ENCODE data around the gene NAA10. TPM values are rescaled to one million over a fixed set of nuclear protein-coding genes. Genes with fewer than 3 reads are reported as not detected.

NAA10 gene
- total and polyA plus RNA-seq, 2 of the 13 experiments (the other 11 are each of a cell fraction or from before 2014, with no cell fraction given) = 49.2 to 51.7 TPM

DNA sequence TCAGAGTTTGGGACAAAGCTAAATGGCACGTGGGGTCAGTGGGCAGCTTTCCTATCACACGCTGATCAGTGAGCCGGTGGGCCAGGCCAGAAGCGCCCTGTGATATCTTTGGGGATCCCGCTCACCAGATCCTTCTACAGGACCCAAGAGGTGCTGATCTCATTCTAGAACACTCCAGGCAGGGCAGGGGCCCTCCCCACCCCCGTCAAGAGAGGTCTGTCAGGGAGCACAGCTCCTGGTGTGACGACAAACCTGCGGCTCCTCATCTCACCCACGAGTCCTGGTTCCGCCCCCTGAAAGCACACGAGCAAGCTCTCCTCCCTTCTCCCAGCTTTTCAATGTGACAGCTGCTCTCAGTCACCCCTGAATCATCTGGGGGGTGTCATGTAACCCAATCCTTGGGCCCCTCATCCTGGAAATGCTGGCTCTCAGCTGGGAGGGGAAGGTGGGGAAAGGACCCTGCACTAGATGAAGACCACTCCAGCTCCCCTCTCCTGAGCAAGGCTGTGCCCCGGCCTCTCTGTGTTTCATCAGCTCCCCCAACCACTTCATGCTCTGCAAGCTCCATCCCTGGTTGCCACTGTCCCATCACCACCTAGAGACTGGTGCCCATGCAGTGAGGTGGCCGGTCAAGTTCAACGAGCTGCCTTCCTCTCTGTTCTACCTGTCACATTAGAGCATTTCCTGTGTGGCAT is 32.2 kb upstream of the NAA10 start:
- Histone ChIP-seq H3K9ac (ENCODE audit: insufficient read depth, low read depth, low read length) (no peak overlapping the region), H3K27me3 (ENCODE audit: control insufficient read depth in 1 of 2, insufficient read depth in 2 of 2, low read length in 2 of 2) (no peaks in the 10 kb centered on the region; a peak in 1 of 5 replicates), H2AFZ (ENCODE audit: low read length) (no peak overlapping the region), H3K36me3 (replicated peaks in 1 of 2; ENCODE audit: control insufficient read depth in 1 of 2, insufficient read depth in 2 of 2, low read length in 2 of 2) (peaks cover 7 to 41% of the 10 kb centered on the region in 2 experiments; a peak in 4 of 5 replicates), H4K20me1 (ENCODE audit: insufficient read depth, low read length) (peaks cover 48% of the 10 kb centered on the region), H3K79me2 (ENCODE audit: insufficient read depth, low read length) (peaks cover 66% of the 10 kb centered on the region), H3K4me1 (ENCODE audit: insufficient read depth, low read length) (peaks cover 36% of the 10 kb centered on the region), H3K4me2 (ENCODE audit: low read depth, low read length) (peak overlapping the region; percentile 88; the same call in 1 of the 2 replicates), H3K4me3 (replicated peaks in 1 of 3; ENCODE audit: insufficient read depth in 1 of 3, low read depth in 2 of 3, low read length in 3 of 3) (no peak overlapping the region; a peak in 1 of 6 replicates), H3K9me3 (ENCODE audit: low read length) (no peaks in the 10 kb centered on the region), H3K27ac (ENCODE audit: extremely low read length, insufficient read depth, low read length) (no peak overlapping the region)
- intact Hi-C loops (cut with micrococcal nuclease; ENCODE audit: unreplicated experiment) (no loop called here), in situ Hi-C loops (cut with HindIII; ENCODE audit: extremely low pct_ligation_motif_present, low pct_unique_long_range_greater_than_20kb) (no loop called here)
- DNase-seq (ENCODE audit: low spot score) (no peak), ATAC-seq (no peak), FAIRE-seq (no peak)
- ChIA-PET POLR2A (interaction anchor here (1.0 to 1.4 kb wide), 3 partner anchors 9 to 201 kb away, joined by 3 to 5 read pairs (median 4); no protein-coding TSS in a partner anchor), CTCF (ENCODE audit: low intra/inter-chr PET ratio, low total read pairs) (no interaction called here)
- no peak for TF ChIP-seq SMAD9 (CRISPR knock-in tag; IDR thresholded peaks at IDR 0.05)
- TF ChIP-seq RBFOX2 (IDR thresholded peaks at IDR 0.05; ENCODE audit: low read depth, low read length) = 0 out of 2 replicates have a peak, but pooled peaks have one; percentile 24
- TF ChIP-seq ZNF660 (CRISPR knock-in tag; IDR thresholded peaks at IDR 0.05; ENCODE audit: borderline replicate concordance, low read depth) = no peak
- TF ChIP-seq SIN3A (IDR thresholded peaks at IDR 0.05; ENCODE audit: borderline replicate concordance, low read depth, low read length) = no peak
- no TSS peak for BruUV-seq (replicated peaks)
- 80% methylated on average over 2 of the region's 14 CpGs for WGBS (ENCODE audit: low lambda C conversion rate)

DNA sequence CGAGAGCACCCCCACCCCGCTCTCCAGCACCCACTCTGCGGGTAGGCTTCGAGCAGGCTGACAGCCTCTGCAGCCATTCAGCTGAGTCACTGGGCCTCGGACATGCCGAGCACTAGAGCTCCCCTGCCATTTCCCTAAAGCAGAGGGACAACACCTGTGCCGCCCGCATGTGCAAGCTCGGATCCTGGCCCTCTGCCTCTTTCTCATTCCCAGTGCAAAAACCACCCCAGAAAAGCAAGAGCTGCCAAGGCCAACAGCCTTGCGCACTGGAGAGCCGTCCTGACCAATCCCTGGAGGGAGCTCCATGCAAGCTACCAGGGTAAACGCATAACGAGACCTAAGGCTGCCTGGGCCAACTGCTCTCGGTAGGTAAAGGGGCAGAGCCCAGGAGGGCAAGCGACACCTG is 31.4 kb upstream of the NAA10 start:
- no TSS peak for BruUV-seq (replicated peaks)
- ChIA-PET POLR2A (interaction anchor here (1.0 to 1.1 kb wide), 2 partner anchors 38 to 200 kb away, joined by 4 to 5 read pairs; no protein-coding TSS in a partner anchor), CTCF (ENCODE audit: low intra/inter-chr PET ratio, low total read pairs) (no interaction called here)
- in situ Hi-C loops (cut with HindIII; ENCODE audit: extremely low pct_ligation_motif_present, low pct_unique_long_range_greater_than_20kb) = no loop called here
- peaks cover 8 to 48% of the 10 kb centered on the region in 2 experiments; a peak in 4 of 5 replicates for H3K36me3 ChIP-seq (replicated peaks in 1 of 2; ENCODE audit: control insufficient read depth in 1 of 2, insufficient read depth in 2 of 2, low read length in 2 of 2)
- H3K79me2 ChIP-seq (ENCODE audit: insufficient read depth, low read length) = peaks cover 70% of the 10 kb centered on the region
- H2AFZ ChIP-seq (ENCODE audit: low read length) = no peak overlapping the region
- FAIRE-seq = no peak
- no peak overlapping the region for H3K27ac ChIP-seq (ENCODE audit: extremely low read length, insufficient read depth, low read length)
- peaks cover 36% of the 10 kb centered on the region for H3K4me1 ChIP-seq (ENCODE audit: insufficient read depth, low read length)
- DNase-seq (ENCODE audit: low spot score) = no peak
- WGBS (ENCODE audit: low lambda C conversion rate) = 100% methylated on average over 2 of the region's 15 CpGs
- intact Hi-C loops (cut with micrococcal nuclease; ENCODE audit: unreplicated experiment) = no loop called here
- TF ChIP-seq AGO2 (optimal IDR thresholded peaks at IDR 0.05; ENCODE audit: low read depth, low read length) (peak; percentile 53), SOX13 (IDR thresholded peaks at IDR 0.05) (no peak), SOX13 (CRISPR knock-in tag; conservative IDR thresholded peaks at IDR 0.05 in 1 of 2, IDR thresholded peaks at IDR 0.05 in 1 of 2) (no peak)
- H3K9me3 ChIP-seq (ENCODE audit: low read length) = no peaks in the 10 kb centered on the region
- no peak overlapping the region for H3K9ac ChIP-seq (ENCODE audit: insufficient read depth, low read depth, low read length)
- no peak overlapping the region for H3K4me3 ChIP-seq (replicated peaks in 1 of 3; ENCODE audit: insufficient read depth in 1 of 3, low read depth in 2 of 3, low read length in 3 of 3)
- 0 out of 2 replicates have a peak overlapping the region, but pooled peaks have one; percentile 12 for H3K4me2 ChIP-seq (ENCODE audit: low read depth, low read length)
- H4K20me1 ChIP-seq (ENCODE audit: insufficient read depth, low read length) = peaks cover 48% of the 10 kb centered on the region
- no peaks in the 10 kb centered on the region; a peak in 1 of 5 replicates for H3K27me3 ChIP-seq (ENCODE audit: control insufficient read depth in 1 of 2, insufficient read depth in 2 of 2, low read length in 2 of 2)
- ATAC-seq = no peak
